Esophagus (tissue), 2 donors: ENCODE results near the gene UQCRC1. TPM values are rescaled to one million over a fixed set of nuclear protein-coding genes. Genes with fewer than 3 reads are reported as not detected.

Experiments
- H3K27ac ChIP-seq, 2 donors: one replicate each; pipeline ENCODE4 v1.5.1; 2013; ENCODE audit warnings: low read depth in 2 of 2, mild to moderate bottlenecking in 2 of 2, inconsistent platforms in 1 of 2, low read length in 1 of 2, moderate library complexity in 1 of 2
- H3K27me3 ChIP-seq, 2 donors: one replicate each; pipeline ENCODE4 v1.6.1; 2013; ENCODE audit warnings: low read length in 2 of 2, control low read depth in 1 of 2, mild to moderate bottlenecking in 1 of 2; ENCODE audit not compliant: insufficient read depth in 2 of 2, control insufficient read depth in 1 of 2
- H3K36me3 ChIP-seq, 2 donors: one replicate each; pipeline ENCODE4 v1.6.1; 2013; ENCODE audit warnings: low read length in 1 of 2; ENCODE audit not compliant: control insufficient read depth in 2 of 2, insufficient read depth in 2 of 2
- H3K4me1 ChIP-seq, 2 donors: one replicate each; pipeline ENCODE4 v1.6.1; 2013; ENCODE audit warnings: low read length in 1 of 2; ENCODE audit not compliant: control insufficient read depth in 2 of 2, insufficient read depth in 2 of 2
- H3K4me3 ChIP-seq, 2 donors: one replicate each; pipeline ENCODE4 v1.5.1; 2013; ENCODE audit warnings: low read length in 2 of 2, mild to moderate bottlenecking in 2 of 2, low read depth in 1 of 2, moderate library complexity in 1 of 2
- H3K9me3 ChIP-seq, 2 donors: one replicate each; pipeline ENCODE4 v1.6.1; 2013; ENCODE audit warnings: mild to moderate bottlenecking in 2 of 2, low read depth in 1 of 2, low read length in 1 of 2, moderate library complexity in 1 of 2; ENCODE audit not compliant: control insufficient read depth in 2 of 2, insufficient read depth in 1 of 2
- WGBS, 2 donors: extraction: QIAGEN DNeasy Blood & Tissue Kit; methylation state at CpG; one replicate each; pipeline ENCODE4 v1.1.7; 2013; 5-methylcytosine and 5-hydroxymethylcytosine counted together
- polyA plus RNA-seq, 2 donors: library from polyadenylated mRNA; stranded (reverse); fragments of 200-250 nt; gene quantifications; one replicate each; pipeline ENCODE4 v1.2.3, GENCODE V29; 2013
- donor health status: healthy with polysubstance abuse.
- donor health status: Bipolar disorder and iron deficiency.

Gene UQCRC1
- polyA plus RNA-seq, 2 donors: 192 to 264 TPM

DNA sequence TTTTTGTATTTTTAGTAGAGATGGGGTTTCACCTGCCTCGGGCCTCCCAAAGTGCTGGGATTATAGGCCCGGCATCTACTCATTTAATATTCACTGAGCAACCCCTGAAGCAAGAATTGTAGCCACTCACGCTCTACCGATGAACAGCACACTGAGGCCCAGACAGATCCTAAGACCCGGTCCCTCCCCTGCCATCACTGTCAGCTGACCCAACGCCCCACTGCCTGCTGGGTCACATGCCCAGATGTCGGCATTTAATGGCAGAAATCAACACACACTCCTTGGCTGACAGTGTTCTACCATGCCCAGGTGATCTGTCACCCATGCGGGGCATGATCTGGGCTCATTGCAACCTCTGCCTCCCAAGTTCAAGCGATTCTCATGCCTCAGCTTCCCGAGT is 15.3 kb upstream of the UQCRC1 start:
- Histone ChIP-seq H3K9me3 (no peaks in the 10 kb centered on the region), H3K36me3 (peaks cover 0 to 26% of the 10 kb centered on the region in 2 donors), H3K4me3 (no peak overlapping the region), H3K4me1 (no peaks in the 10 kb centered on the region), H3K27ac (no peak overlapping the region), H3K27me3 (no peaks in the 10 kb centered on the region)
- WGBS, 2 donors: 93% methylated on average over 10 of the region's 10 CpGs

GRCh38 chr3:48623851-48624547 is 14.6 kb upstream of the UQCRC1 start:
- H3K4me3 ChIP-seq: no peak overlapping the region
- no peaks in the 10 kb centered on the region for H3K4me1 ChIP-seq
- 72 to 77% methylated on average over 6 of the region's 6 CpGs for WGBS, 2 donors
- no peaks in the 10 kb centered on the region for H3K9me3 ChIP-seq
- H3K36me3 ChIP-seq: peaks cover 0 to 22% of the 10 kb centered on the region in 2 donors
- H3K27ac ChIP-seq: no peak overlapping the region
- H3K27me3 ChIP-seq: no peaks in the 10 kb centered on the region

DNA sequence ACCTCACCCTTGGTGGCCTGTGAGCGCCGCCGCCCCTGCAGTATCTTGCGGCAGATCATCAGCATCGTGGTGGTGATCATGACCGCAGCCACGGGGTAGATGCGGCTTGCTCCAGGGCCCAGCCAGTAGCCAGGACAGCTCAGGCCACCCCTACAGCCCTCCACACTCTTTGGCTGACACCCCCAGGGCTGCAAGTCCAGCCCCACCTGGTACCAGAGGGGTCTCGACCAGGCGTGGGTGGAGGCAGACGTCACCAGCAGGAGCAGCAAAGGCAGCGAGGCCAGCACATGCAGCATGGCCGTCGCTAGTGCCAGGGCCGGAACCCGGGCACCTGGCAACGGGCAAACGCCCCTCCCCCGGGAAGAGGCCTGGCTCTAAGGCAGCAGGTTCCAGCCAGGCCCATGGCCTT is 12.0 kb upstream of the UQCRC1 start, which contains the start of gene TMEM89:
Gene TMEM89, minus strand, starts transcription at position 309 of the 409 bp plus-strand sequence. Its CDS starts 13 bp downstream, at position 296.
- H3K27ac ChIP-seq: no peak within 1 kb of the TSS
- H3K36me3 ChIP-seq: peaks cover 0 to 14% of the 10 kb centered on the region in 2 donors
- H3K4me3 ChIP-seq: no peak within 1 kb of the TSS
- no peaks in the 10 kb centered on the region for H3K4me1 ChIP-seq
- H3K27me3 ChIP-seq: peaks cover 0 to 3% of the 10 kb centered on the region in 2 donors
- WGBS, 2 donors: 91 to 93% methylated on average over 16 to 19 of the region's 19 CpGs
- H3K9me3 ChIP-seq: peaks cover 5% of the 10 kb centered on the region in 2 donors

- Histone ChIP-seq H3K9me3 (peaks cover 5% of the 10 kb centered on the region in 2 donors), H3K4me1 (no peaks in the 10 kb centered on the region), H3K4me3 (no peak overlapping the region), H3K27me3 (peaks cover 0 to 3% of the 10 kb centered on the region in 2 donors), H3K36me3 (peaks cover 0 to 2% of the 10 kb centered on the region in 2 donors), H3K27ac (no peak overlapping the region)
- 79 to 86% methylated on average over 7 of the region's 7 CpGs for WGBS, 2 donors
These were observed 10.4 kb upstream of the UQCRC1 start for GRCh38 chr3:48619541-48620524.

DNA sequence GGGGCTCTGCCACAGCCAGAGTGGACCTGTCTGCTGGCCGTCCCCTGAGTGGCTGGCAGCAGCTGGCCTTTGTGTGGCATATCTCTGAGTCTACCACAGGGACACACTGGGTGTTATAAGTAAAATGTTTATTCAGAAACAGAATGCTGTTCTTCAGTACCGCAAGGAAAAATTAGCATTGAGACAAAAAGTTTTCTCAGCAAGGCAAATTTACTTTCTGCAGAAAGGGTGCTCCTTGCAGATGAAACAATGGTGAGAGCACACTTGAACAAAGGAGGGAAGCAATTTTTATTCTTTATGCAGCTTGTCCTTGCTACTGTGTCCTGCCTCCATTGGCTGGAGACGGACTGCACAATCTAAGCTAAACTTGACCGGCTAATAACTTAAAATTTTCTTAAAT is 8.1 kb upstream of the UQCRC1 start:
- Histone ChIP-seq H3K27me3 (peaks cover 0 to 3% of the 10 kb centered on the region in 2 donors), H3K4me3 (no peak overlapping the region), H3K9me3 (peaks cover 5% of the 10 kb centered on the region in 2 donors), H3K27ac (no peak overlapping the region), H3K36me3 (no peaks in the 10 kb centered on the region), H3K4me1 (no peaks in the 10 kb centered on the region)
- WGBS, 2 donors: 94 to 98% methylated on average over 4 of the region's 4 CpGs

DNA sequence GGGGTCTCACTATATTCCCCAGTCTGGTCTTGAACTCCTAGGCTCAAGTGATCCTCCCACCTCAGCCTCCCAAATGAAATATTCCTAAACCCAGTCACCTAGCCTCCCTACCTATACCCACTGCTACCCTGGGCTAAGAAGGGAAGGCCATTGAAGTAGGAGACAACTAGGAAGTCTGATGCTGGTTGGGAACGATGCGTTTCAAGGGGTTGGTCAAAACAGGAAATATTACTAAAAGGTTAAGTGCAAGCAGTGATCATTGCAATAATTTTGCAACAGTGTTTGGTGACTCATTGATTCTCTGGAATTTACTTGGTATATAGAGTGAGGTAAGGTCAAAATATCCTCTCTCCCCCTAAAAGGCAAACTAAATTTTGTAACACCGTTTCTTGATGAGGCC is 4.6 kb upstream of the UQCRC1 start:
- peaks cover 5% of the 10 kb centered on the region in 2 donors for H3K9me3 ChIP-seq
- WGBS, 2 donors: 43 to 47% methylated on average over 3 of the region's 3 CpGs
- H3K36me3 ChIP-seq: no peaks in the 10 kb centered on the region
- H3K27me3 ChIP-seq: peaks cover 0 to 3% of the 10 kb centered on the region in 2 donors
- H3K4me3 ChIP-seq: no peak overlapping the region
- H3K4me1 ChIP-seq: peaks cover 0 to 2% of the 10 kb centered on the region in 2 donors
- H3K27ac ChIP-seq: no peak overlapping the region

DNA sequence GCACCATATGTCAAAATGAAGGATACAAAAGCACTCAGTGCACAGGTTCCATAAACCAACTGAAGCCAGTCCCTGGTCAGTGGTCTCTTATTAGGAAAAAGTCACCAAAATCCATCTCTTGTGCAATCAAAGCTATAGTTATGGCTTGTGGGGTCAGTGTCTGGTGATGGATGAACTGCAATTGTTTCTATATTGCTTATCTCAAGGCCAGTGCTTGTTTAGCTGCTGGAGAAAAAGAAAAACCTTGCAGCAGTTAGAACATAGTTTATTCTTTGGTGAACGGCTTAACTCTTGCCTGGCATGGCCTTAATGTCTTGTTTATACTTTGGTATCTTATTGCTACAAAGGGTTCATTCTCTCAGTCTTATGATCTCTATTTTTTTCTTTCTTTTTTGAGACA is 2.9 kb upstream of the UQCRC1 start:
- peaks cover 0 to 3% of the 10 kb centered on the region in 2 donors for H3K27me3 ChIP-seq
- 38 to 47% methylated on average over 1 of the region's 1 CpG for WGBS, 2 donors

GRCh38 chr3:48607519-48607918 is 1.9 kb downstream of the UQCRC1 start:
- Histone ChIP-seq H3K4me3 (no peak overlapping the region), H3K4me1 (peaks cover 0 to 2% of the 10 kb centered on the region in 2 donors), H3K27ac (no peak overlapping the region), H3K27me3 (no peaks in the 10 kb centered on the region), H3K9me3 (no peaks in the 10 kb centered on the region), H3K36me3 (peaks cover 20 to 31% of the 10 kb centered on the region in 2 donors)
- WGBS, 2 donors: 91% methylated on average over 5 of the region's 5 CpGs

More for the DNA sequence above, 2.9 kb upstream of the UQCRC1 start:
- Histone ChIP-seq H3K27ac (no peak overlapping the region), H3K36me3 (no peaks in the 10 kb centered on the region), H3K4me1 (peaks cover 0 to 2% of the 10 kb centered on the region in 2 donors), H3K9me3 (peaks cover 2 to 3% of the 10 kb centered on the region in 2 donors), H3K4me3 (no peak overlapping the region)

- 37 to 54% methylated on average over 2 of the region's 2 CpGs for WGBS, 2 donors
- H3K27me3 ChIP-seq: no peaks in the 10 kb centered on the region
- H3K27ac ChIP-seq: no peak overlapping the region
- H3K4me1 ChIP-seq: peaks cover 2 to 32% of the 10 kb centered on the region in 2 donors
- no peak overlapping the region for H3K4me3 ChIP-seq
- peaks cover 37 to 62% of the 10 kb centered on the region in 2 donors for H3K36me3 ChIP-seq
- H3K9me3 ChIP-seq: no peaks in the 10 kb centered on the region
These were observed 7.8 kb downstream of the UQCRC1 start for GRCh38 chr3:48601622-48601994.
